Measurements from ENCODE around the gene PWWP2A.

Gene PWWP2A

DNA sequence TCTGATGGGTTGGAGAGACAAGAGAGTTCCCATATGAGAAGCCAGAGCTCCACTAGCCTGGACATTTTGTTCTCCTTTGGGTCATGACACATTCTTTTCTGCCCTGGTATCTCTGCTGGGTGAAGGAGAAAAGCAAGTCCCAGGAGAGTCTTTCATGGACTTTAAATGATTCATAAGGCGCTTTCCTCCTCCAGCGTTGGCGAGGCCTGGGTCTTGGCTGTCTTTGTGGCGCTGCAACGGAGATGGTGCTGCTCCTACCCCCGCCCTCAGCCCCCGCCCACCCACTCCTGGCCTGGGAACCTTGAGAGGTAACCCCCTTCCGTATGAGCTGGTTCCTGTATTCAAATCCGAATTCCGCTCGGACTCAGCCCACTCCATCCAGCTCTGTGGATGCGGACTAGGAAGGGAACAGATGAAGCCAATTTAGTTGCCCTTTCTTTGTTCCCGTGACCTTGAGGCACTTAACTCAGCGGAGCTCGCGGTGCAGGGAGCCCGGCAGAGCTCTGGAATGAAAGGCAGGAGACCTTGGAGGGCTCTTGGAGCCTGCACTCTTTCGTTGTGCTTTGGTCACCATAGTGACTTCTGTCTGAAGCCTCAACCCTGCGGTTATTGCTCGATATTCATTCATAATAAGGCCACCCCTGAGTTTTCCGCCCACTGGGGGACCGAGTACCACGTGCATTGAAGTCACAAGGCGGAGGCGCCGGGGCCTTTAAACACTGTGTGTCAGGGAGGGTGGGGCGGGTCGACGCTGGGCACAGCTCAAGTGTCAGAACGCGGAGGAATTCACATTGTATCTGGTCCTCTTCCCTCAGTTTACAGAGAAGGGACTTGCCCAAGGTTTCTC is 14.0 kb upstream of the PWWP2A start:
- DNase-seq = no peak

DNA sequence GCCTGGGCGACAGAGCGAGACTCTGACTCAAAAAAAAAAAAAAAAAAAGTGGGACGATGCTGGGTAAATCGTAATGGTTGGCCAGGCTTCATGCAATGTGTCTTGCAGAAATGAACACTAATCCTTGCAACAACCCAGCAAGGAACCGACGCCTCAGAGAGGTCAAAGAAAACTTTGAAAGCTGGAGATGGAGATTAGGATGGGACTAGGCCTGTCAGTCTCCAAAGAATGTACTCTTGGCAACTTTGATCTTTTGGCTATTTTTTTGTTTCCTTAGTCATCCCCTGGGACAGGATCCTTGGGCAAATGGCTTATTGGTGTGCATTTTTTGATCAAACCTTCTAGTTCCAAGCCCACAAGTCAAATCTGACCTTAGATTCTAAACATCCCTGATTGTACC is 10.6 kb upstream of the PWWP2A start:
- no peak for DNase-seq

DNA sequence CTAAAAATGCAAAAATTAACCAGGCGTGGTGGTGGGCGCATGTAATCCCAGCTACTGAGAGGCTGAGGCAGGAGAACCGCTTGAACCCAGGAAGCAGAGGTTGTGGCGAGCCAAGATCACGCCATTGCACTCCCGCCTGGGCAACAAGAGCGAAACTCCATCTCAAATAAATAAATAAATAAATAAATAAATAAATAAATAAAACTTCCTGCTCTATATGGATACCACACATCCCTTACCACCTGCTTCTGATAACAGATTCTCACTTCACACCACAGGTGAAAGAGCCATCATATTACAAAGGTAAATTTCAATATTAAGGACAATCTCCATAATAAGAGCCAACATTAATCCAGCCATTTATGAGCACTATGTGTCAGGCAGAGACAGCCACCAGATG is 9.4 kb upstream of the PWWP2A start:
- no peak for DNase-seq

DNA sequence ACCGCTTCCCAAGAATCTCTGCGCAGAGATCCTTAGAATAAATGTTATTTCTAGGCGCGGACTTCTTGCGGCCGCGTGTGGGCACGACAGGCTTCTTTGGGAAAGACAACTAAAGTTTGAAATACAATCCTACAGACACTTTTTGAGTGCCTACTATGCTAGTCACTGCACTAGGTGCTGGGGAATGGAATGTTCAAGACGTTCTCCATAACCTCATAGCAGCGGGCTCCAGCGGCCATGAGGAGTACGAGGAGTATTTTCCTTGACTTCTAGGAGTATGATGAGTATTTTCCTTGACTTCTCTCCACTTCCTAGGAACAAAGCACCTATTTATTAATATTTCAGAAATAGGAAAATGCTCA is 636 bp upstream of the PWWP2A start:
- DNase-seq = no peak

DNA sequence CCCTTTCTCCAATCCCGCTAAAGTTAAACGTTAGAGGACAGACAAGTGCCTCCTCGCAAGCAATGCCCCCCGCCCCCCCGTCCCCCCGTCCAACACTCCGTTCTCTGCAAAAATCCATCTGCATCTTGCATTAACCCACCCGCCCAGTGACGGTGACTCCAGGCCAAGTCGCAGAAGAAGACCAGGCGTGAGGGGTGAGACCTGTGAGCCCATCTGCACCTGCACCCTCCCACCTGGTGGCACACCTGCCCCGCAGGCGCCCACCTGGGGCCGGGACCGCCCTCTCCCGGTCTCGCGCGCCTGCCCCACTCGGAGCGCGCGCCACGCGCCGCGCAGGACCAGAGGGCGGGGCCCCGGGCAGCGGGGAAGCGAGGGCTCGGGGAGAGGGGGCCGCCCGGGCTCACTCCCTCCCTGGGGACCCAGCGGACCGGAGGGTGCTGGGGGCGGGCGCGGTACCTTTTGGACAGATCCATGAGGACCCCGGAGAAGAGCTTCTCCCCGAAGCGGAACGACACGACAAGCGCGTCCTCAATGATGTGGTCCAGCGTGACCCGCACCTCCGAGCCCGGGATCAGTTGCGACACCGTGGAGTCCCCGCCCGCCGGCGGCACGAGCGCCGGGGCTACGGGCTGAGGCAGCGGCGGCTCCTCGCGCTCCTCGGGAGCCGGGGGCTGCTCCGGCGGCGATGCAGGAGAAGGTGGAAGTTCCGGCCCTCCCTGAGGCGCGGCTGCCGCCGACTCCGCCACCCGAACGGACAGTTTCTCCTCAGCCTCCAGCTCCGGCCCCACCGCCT is 705 bp downstream of the PWWP2A start:
- DNase-seq = peak; percentile 40

DNA sequence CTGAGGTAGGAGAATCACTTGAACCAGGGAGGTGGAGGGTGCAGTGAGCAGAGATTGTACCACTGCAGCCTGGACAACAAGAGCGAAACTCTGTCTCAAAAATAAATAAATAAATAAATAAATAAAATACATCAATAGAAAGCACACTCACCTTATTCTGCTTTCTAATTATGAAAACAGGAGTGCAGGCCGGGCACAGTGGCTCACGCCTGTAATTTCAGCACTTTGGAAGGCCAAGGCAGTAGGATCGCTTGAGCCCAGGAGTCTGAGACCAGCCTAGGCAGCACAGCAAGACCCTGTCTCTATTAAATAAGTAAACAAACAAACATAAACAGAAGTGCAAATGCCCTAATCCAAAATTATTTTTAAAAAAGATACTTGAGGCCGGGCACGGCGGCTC is 2.3 kb downstream of the PWWP2A start:
- no peak for DNase-seq

DNA sequence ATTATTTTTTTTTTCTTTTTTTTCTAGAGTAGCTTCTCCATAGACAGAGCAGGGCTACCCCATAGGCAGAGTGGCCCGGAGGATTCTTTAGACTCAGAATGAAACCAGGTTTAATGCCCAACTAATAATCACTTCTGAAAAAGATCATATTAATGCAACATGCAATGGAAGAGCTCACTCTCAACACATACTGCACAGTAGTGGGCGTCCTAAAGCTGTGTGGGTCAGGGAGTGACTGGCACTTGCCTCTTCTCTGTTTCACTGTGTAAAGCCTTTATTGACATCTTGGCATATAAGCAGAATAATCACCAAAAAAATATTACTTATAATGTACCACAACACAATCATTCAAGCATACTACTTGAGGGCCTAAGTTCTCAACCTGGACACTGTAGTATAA is 11.1 kb downstream of the PWWP2A start:
- DNase-seq = no peak

DNA sequence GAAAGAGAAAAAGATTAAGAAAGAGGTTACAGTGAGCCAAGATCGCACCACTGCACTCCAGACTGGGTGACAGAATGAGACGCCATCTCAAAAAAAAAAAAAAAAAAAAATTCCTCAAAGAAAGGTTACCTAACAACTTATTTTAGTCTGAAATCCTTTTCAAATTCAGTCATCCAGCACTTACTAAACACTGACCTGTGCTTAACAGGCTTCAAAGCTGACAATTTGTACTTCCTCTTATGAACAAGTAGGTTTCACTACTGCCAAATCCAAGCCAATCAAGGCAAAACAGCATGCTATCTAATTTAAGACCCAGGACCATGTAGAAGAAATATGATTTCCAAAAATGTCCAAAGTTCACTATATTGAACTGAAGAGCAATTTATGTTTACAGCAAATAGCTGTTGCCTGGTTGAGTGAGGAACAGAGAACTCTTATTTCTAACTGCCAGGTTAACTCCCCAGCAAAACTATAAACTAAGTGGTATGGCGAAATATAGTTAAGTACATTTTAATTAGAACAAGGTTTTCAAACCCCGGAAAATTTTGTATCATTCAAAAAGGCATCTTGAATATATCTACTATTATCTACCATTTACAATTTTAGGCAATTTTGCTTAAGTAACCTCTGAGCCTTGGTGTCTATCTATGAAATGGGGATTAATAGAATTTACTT is 13.4 kb downstream of the PWWP2A start:
- DNase-seq = no peak

DNA sequence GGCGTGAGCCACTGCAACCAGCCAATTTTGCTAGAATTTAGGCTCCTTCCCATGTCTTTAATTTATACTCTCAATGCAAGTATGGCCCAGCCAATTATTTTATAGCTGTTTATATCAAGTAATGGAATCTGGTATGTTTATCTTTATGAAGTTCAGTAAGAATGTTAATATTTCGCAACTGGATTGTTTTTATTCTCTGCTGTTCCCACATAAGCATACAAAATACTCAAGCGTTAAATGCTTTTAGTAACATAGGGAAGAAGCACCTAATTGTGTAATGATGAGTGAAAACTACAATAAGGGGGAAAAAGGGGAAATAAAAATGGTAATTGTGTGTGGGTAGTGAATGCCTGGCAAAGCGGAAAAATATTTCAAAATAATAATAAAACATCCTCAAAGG is 21.3 kb downstream of the PWWP2A start:
- DNase-seq = no peak

DNA sequence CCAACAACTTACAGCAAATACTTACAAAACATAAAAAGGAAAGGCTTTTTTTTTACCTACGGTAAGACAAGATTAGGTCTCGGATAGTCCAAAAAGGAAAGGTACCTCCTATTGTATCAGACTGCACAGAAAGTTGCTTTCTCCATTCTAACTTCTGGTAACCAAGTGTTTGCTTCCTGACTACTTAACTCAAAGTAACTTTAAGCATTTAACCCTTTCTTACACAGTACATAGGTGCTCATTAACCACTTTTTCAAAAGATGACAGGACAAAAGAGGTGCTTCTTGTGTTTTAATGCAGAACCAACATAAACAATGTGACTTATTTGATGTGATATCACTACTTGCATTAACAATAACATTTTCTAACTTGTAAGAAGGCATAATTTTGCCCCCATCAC is 23.1 kb downstream of the PWWP2A start:
- no peak for DNase-seq

DNA sequence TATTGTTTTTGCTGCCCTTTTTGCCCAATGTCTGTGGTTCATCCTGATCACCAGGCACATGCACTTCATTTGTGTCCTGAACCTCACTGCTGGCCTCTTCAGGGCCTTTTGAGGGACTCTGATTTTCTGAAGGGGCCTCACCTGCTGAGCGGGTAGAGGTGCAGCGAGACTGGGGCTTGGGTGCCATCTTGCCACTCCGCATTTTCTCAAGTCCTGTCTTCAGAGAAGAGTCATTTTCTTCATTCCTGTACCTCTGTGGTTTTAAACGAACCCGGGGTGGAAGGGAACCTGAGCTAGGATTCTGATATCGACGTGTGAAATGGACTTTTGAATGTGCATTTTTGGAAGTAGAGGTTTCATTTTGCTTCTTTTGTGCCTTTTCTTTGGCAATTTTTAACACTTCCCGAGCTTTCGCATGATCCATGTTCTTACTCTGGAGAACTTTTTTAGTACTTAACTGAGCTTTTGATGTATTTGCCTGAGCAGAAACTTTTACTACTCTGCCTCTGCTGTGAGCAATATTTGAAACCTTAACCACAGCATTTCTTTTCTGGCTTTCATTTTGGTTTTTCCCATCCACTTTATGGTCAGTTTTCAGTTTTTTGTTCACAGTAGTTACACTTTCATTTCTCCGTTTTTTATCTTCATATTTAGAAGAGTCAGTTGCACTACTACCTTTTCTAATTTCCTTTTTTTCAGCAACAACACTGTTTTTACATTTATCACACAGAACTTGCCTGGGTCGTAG is 26.1 kb downstream of the PWWP2A start:
- DNase-seq = no peak

DNA sequence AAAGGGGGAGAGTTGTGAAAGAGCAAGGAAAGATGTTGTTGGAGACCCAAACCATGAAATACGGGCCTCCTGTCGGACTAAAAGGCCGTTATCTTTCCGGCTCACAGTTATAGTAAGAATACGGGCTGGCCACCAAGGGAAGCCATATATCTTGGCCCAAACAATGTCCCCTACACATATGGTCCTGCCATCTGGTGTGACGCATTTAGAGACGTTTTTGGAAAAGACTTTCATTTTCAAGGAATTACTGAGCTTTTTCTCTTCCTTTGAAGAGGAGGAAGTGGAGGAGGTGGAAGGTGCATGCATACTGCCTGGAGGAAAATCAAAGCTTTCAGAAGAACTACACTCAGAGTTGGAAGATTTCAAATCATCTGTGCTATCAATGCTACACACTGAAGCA is 26.7 kb downstream of the PWWP2A start:
- no peak for DNase-seq

DNA sequence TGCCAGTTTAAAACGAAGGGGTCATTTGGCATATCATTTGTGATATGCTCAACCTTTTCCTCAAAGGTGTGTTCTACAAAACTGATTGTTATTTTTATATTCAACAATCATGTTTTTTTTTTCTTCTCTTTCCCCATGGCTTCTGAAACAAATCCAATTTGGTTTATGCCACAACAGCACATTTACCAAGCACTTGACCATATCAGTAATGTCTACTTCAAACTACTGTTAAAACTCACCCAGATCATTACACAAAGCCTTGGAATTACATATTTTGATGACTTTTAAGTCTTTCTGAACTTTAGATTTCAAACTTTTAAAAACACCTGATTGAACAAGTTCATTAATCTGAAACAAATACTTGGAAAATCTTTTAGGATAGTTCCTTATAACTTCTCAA is 29.2 kb downstream of the PWWP2A start:
- no peak for DNase-seq

DNA sequence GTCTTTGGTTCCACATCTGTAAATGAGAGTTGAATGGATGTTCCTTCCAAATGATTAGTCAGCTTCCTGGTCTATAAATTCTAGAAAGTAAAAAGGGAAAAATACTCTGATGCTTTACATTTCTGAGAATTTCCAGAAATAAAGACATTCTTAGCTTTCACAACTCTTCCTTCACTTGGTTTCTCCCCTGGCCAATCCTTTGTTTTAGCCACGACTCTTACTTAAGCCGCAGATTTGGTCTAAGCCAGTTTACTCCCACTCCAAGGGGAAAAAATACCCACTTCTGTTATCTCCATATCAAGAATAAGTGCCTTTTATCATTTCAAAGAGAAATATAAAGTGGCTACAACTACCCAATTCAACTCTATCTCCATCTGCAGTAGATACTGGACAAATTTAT is 29.7 kb downstream of the PWWP2A start:
- no peak for DNase-seq

DNA sequence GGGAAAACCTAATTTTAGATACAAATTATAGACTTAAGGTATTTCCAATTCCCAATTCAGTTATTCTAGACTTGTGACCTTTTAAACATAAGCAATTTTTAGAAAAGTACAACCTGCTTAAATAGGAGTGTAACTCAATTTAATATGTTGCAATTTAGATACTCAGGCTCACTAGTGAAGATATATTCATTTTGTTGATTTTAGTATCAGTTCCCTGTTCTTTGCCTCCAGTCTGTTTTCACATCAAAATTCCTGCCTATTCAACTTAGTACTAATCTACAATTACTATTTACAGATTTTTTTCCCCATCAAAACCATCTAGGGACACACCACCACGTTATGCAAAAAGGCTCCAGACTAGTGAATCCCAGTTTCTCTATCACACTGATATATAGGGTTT is 30.4 kb downstream of the PWWP2A start:
- no peak for DNase-seq

DNA sequence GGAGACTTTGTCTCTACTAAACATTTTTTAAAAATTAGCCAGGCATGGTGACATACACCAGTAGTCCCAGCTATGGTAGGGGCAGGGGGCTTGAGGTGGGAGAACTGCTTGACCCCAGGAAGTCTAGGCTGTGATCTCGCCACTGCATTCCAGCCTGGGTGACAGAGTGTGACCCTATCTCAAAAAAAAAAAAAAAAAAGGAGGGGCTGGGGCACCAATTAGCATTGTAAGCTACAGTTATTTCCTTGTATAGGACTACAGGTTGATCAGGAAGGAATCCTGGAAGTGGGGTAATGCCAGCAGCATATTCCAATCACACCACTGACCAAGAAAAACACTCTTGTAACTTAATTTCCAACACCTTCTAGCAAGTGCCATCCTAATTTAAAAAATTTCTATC is 32.1 kb downstream of the PWWP2A start:
- no peak for DNase-seq

DNA sequence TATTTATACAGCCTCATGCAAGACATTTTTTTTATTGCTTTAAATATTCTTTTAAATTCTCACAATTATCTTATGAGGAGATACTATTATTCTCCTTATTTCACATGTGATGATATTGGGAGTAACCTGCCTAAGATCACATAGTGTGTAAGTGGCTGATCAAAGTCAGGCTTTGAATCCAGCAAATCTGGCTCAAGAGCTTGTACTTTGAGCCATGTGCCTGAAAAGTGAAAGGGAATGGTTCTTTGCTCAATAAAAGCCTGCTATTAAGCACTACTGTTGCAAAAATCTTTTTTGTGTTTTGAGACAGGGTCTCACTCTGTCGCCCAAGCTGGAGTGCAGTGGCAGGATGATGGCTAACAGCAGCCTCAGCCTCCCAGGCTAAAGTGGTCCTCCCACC is 35.1 kb downstream of the PWWP2A start:
- DNase-seq = no peak

DNA sequence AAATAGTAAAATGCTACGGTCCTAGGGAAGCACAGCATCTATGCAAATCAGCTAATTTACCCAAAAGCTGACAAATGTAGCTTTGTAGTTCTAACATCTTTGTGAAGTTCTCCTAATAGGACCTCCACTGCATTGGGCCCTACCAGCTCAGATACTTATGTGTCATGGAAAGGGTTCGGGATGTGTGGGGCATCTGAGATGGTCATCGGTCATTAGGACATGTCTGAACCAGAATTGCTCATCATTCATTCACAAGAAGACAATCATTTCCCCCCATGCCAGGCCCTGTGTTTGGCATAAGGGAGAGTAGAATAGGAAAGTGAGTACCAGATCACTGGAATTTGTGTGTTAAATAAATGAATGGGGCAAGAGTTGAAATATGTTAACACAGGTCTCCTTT is 35.7 kb downstream of the PWWP2A start:
- no peak for DNase-seq

DNA sequence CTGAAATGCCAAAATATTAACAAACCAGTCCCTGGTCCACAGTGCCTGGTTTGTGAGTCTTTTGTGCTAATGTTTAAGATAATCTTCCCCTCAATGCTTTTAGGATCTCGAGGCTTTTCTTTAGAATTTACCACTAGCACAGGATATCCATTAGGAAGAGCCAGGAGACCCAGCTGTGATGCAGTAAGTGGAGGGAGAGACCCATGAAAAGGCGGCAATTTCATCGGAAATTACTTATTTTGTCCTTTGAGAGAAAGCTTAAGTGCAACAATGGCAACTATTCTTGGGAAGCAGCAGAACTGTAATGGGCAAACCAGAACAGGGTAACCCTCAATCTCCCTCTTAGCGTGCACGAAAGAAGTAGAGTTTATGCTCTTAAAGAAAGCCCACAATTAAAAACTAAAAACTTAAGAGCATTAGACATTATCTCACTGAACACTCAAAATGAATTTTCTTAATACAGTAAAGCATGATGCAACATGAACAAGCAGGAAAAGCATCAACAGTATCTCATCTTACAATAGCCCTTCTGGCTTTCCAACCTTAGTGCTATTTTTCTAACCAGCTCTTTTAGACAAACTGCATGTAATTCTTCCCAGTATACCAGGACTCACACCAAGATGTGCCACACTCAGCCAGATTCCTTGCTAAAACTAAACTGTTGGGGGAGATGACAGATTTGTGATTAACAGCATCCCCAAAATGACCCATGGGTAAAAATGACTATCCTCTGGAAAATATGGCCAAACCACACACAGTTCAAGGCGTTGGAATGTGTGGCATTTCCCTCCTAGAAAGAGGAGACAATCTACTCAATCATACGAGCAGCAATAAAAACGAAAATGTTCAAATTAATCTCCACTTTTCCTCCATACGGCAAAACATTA is 36.4 kb downstream of the PWWP2A start:
- no peak for DNase-seq

DNA sequence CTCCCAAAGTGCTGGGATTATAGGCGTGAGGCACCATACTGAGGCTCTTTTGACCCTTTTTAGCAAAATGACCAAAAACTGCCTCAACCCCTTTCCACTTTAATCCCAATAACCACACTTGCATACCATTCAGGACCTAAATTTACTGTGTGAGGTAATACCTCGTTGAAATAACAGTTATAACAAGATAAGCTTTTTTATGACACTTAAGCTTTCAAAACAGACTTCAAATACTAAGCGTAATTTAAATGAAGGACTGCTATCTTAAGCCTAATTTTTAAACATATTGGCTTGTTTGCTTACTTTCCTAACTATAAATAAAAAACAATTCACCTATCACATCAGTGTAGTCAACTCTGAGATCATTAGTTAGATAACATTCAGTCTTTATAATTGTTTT is 37.8 kb downstream of the PWWP2A start:
- no peak for DNase-seq

DNA sequence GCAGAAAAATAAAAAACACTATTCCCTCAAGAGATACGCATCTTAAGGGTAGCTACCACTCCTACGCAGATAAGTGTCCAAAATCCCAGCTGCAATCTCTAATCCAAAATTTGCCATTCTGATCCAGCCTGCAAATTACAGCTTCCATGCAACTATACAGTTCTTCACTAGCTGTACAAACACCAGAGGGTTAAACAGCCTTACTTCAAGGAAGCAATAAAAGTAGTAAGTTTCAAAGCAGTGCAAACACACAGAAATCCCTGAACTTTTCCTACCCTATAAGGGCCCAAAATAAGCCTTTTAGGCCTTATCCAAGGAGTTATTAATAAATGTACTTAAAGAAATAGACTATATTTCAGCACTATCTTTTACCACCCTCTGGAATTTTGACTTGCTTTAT is 39.5 kb downstream of the PWWP2A start:
- no peak for DNase-seq

DNA sequence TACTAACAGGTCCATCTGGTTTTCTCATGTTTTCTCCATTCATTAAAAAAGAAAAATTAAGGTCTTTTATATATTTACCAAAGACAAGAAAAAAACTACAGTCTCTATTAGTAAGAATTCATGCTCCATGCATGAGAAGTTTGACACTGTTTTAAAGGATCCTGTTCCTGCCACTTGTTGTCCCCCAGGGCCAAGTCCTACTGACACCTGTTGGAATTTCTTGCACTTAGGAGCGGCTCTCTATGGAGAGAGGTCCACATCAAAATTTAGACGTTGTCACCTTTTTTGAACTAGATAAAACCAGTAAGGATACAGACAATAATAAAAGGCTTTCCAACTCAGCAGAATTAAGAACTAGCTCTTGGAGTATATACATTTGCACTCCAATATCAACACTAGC is 42.3 kb downstream of the PWWP2A start:
- DNase-seq = no peak

Measured in NK-92 treated with Interleukin-12 subunit alpha and Interleukin-12 subunit beta, amount 100 ng/mL, for 24 hours (cell line).